Stimulated activated CD8-positive, alpha-beta memory T cell treated with anti-CD3 and anti-CD28 coated beads, Interleukin-4, amount 100 ng/mL, for 48 hours (primary cell): ENCODE results near the gene U2AF1L4.
A peak's percentile ranks its signal among the peaks of the same experiment; 100 is the strongest.
"Not testable (repeated sequence)": the region's sequence is repeated elsewhere in the genome, so short reads cannot be mapped to it uniquely, and the experiment has no call there.

Source experiments
- DNase-seq: peaks from one replicate; pipeline ENCODE4 v3.0.0-alpha.2; 2020

The U2AF1L4 gene

DNA sequence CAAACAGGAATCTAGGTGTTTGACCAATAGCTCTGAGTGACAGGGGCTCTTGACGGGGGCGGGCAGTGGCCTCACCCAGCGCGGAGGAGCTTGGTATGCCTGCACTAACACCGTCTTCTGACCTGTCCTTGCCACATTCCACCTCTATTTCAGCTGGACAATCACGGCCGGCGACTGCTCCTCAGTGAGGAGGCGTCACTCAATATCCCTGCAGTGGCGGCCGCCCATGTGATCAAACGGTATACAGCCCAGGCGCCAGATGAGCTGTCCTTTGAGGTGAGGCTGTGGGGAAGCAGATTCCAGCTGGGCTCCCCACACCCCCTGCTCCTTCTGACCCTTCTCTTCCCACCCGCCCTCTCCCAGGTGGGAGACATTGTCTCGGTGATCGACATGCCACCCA is 34.8 kb upstream of the U2AF1L4 start:
- no peak for DNase-seq

DNA sequence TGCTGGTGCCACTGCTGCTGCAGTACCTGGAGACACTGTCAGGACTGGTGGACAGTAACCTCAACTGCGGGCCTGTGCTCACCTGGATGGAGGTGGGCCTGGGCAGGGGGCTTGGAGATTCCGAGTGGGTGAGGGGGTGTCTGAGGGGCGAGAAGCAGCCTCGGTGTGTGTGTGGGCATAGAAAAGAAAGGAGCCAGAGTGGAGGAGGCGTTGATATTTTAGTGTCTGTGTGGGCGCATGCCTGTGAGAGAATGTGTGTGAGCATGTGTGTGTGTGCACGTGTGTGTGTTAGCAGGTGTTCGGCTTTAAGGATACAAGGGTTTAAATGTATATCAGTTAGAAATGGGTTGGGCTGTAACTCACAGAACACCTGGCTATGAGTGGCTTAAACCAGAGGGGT is 33.8 kb upstream of the U2AF1L4 start:
- DNase-seq = no peak

GRCh38 chr19:35777961-35778360 is 32.7 kb upstream of the U2AF1L4 start:
- no peak for DNase-seq

GRCh38 chr19:35777086-35777841 is 32.0 kb upstream of the U2AF1L4 start:
- no peak for DNase-seq

GRCh38 chr19:35776102-35776788 is 31.0 kb upstream of the U2AF1L4 start:
- no peak for DNase-seq

DNA sequence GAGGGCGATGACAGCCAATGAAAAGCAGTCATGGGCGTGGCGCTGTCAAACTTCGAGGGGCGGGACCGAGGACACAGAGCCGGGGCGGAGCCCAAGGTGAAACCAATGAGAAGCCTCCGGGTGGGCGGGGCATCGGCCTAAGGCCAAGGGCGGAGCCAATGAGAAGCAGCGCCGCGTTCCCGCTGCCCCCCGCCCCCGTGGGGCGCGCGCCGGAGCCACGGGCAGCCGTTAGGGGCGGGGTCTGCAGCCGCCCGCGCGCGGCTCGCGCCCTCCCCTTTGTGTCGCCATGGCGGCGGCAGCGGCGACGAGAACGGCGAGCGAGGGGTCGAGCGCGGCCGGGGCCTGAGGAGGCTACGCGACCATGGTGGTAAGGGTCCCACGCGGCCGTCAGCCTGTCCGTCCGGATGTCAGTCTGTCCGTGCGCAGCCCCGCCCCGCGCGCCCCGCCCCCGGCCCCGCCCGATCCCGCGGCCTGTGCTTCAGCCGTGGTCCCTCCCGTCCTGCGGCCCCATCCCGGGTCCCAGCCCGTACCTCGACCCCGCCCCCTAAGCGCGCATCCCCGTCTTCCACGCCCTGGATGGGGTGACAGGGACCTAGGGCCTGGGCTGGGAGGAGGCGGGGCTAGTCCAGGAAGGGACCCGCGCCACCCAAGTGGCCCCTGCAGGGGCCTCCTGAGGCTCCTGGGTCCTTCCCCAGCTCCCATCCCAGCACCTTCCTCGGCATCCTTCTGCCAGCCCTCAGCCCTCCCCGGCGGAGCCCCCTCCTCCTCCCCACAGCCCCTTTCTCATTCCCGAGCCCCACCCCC is 30.3 kb upstream of the U2AF1L4 start, which contains the start of gene ARHGAP33:
Gene ARHGAP33 (plus strand): TSS at position 267 of the 804 bp plus-strand sequence. CDS start 95 bp downstream, at position 362.
- peak; percentile 100 for DNase-seq

GRCh38 chr19:35775046-35775297 is 29.8 kb upstream of the U2AF1L4 start:
- no peak for DNase-seq

GRCh38 chr19:35774274-35775045 is 29.2 kb upstream of the U2AF1L4 start:
- DNase-seq = no peak

- DNase-seq = no peak
Measured at GRCh38 chr19:35773020-35773806, 28.0 kb upstream of the U2AF1L4 start.

- DNase-seq = not testable (repeated sequence)
Measured at GRCh38 chr19:35772362-35772761, 27.1 kb upstream of the U2AF1L4 start.

- DNase-seq = no peak
Measured at GRCh38 chr19:35768082-35768421, 22.8 kb upstream of the U2AF1L4 start.

DNA sequence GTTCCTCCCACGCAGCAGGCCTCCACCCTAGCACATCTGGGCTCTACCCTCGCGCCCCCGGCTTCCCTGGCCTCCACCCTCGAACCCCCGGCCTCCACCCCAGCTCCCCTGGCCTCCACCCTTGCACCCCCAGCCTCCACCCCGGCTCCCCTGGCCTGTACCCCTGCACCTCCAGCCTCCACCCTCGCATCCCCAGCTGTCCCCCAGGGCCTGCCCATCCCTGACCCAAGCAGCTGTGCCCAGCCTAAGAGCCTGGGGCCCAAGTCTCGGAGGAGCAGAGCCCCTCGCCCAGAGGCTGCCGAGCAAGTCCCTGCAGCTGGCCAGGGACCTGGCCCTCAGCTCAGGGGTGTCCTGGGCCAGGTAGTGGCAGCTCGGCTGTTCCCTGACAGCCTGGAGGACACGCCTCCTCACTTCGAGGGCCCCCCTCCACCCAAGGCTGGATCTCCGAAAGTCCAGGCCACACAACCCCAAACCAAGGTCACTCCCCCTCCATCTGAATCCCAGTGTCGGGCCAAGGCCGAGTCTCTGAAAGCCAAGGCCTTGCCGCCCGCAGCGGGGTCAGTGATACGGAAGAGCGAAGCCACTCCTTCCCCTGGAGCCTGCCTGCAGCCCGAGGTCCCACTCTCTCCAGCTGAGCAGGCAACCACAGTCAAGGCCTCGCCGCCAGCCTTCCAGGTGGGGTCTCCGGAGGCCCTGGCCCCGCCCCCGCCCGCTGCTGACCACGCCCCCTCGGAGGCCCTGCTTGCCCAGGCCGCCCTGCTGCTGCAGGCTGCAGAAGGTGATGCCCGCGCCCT is 22.3 kb upstream of the U2AF1L4 start:
- DNase-seq = no peak

DNA sequence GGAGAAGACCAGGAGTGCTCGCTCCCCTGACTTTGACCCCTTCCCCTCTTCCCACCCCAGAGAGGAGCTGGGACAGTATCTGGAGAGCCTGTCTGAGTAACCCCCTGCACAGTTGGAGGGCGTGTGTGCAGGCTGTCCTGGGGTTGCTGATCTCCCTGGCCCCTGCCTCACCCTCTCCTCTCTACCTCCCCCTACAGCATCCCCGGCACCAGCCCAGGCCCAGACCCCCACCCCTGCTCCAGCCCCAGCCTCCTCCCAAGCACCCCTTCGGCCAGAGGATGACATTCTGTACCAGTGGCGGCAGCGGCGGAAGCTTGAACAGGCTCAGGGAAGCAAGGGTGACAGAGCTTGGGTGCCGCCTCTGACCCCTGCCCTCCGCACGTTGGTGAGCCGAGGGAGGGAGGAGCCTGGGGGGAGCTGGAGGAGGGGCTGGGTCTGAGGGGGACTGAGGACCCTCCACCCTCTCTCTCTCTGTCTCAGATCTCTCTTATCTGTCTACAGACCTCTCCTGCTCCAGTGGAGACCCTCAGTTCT is 21.4 kb upstream of the U2AF1L4 start:
- no peak for DNase-seq

GRCh38 chr19:35764432-35765315 is 19.5 kb upstream of the U2AF1L4 start:
- no peak for DNase-seq

DNA sequence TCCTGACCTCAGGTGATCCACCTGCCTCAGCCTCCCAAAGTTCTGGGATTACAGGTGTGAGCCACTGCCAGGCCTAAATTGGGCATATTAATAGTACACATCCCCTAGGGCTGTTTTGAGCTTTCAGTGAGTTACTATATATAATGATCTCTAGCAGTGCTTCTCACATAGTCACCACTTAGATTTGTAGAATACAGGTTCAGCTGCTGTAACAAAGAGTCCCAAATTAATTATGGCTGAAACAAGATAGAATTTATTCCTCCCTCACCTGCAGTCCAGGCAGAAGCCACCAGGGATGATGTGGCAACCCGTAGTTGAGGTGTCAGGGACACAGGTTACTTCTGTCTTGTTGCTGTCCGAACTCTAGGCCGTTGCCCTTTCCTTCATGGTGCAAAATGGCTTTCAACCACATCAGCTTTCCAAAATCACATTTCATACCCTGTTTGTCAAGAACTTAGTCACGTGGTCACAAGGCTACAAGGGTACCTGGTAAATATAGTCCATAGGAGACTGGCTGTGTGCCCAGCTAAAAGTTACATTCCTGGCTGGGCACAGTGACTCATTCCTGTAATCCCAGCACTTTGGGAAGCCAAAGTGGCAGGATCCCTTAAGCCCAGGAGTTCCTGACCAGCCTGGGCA is 15.6 kb upstream of the U2AF1L4 start:
- DNase-seq = no peak

DNA sequence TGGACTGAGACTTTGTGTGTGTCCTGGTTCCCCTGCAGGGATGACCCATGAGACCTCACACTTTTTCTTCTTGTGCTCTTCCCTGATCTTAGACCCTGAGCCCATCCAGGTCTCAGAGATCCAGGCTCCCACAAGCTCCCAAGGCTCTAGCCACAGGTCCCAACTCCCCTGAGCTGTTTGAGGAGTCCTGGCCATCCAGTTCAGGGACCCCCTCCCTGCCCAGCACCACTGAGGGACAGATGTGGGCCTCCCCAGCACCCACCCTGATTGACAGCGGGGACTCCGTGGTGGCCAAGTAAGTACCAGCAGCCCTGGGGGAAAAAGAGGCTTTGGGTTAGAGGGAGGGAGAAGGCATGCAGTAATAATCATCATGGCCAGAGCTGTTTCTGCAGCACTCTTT is 14.5 kb upstream of the U2AF1L4 start:
- no peak for DNase-seq

DNA sequence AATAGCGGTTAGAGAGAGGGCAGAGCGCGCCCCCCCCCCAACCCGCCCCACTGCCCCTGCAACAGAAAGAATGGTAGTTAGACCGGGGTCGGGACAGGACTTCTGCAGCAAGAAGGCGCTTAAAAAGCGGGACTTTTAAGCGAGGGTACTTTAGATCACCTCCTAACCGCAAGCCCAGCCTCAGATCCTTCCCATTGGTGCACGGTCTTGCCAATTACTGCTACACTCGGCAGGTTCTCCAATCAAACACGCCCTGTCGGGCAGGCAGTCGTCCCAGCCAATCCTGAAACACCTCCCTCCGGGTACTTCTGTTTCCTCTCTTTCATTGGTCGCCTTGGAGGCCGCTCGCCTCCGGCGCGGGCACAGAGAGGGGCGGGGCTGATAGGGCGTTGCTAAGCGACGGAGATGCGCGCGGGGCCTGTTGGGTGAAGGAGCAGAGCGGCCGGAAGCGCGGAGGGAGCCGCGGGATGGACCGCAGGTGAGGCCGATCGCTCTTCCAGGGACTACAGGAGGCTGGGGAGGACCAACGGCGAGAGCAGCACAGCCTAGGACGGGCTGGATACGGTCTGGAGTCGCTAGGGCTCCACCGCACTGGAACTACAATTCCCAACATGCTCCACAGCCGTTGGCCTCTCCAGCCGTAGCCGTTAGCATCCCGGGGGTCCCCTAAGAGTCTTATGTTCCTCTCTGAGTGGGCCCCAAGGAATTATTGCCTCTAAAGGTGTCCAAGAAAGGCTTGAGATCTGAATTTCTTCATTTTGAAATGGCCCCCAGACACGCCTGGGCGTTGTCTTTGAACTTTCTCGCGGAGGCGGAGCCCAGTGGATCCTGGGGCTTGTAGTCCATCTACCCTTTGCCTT is 12.8 kb upstream of the U2AF1L4 start, which contains the start of gene PROSER3:
Gene PROSER3 (plus strand): TSS at position 428 of the 860 bp plus-strand sequence. CDS start 40 bp downstream, at position 468.
- peak; percentile 99 for DNase-seq

DNA sequence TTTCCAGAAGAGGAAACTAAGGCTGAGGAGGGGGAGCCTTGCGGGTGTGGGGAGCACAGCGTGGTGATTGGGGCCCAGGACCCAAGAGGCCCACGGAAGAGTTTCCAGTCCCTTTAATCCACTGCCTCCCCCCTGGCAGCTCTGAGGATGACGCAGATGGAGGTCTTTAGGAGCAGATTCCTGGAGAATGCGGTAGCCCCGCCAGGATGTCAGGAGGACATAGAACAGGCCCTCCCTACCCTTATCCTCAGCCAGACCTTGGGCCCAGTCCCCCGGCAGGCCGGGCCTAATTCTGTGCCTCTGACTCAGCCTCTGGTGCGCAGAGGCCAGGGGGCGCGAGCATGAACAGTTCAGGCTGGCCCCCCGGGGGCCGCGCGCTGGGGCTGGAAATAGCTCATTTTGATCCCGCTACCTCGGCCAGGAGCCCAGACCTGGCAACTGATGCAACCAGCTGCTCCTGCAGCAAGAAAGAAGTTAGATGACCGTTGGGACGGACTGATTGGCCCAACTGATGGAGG is 12.1 kb upstream of the U2AF1L4 start:
- DNase-seq = peak; percentile 58
